Muscle layer of duodenum (tissue), 2 donors: ENCODE measurements around the gene VASH1.
"Not testable (repeated sequence)": the region's sequence is repeated elsewhere in the genome, so short reads cannot be mapped to it uniquely, and the experiment has no call there.

Source experiments
- H3K27ac ChIP-seq: one replicate; pipeline ENCODE4 v1.7.0; 2013; ENCODE audit warnings: mild to moderate bottlenecking, low read length
- H3K27me3 ChIP-seq: one replicate; pipeline ENCODE4 v1.7.0; 2013; ENCODE audit warnings: low read depth, mild to moderate bottlenecking, control low read depth, low read length
- H3K36me3 ChIP-seq, 2 donors: one replicate each; pipeline ENCODE4 v1.7.0; 2013; ENCODE audit warnings: low read length in 2 of 2, control low read depth in 1 of 2, mild to moderate bottlenecking in 1 of 2; ENCODE audit not compliant: insufficient read depth in 2 of 2, control insufficient read depth in 1 of 2
- H3K4me1 ChIP-seq, 2 donors: one replicate each; pipeline ENCODE4 v1.7.0; 2013; ENCODE audit warnings: low read length in 2 of 2, mild to moderate bottlenecking in 2 of 2, control low read depth in 1 of 2, moderate library complexity in 1 of 2; ENCODE audit not compliant: insufficient read depth in 2 of 2, control insufficient read depth in 1 of 2
- H3K4me3 ChIP-seq, 2 donors: one replicate each; pipeline ENCODE4 v1.7.0; 2013; ENCODE audit warnings: low read length in 2 of 2, low read depth in 1 of 2, mild to moderate bottlenecking in 1 of 2
- H3K9me3 ChIP-seq, 2 donors: one replicate each; pipeline ENCODE4 v1.7.0; 2013; ENCODE audit warnings: low read length in 2 of 2, control low read depth in 1 of 2, mild to moderate bottlenecking in 1 of 2; ENCODE audit not compliant: control insufficient read depth in 1 of 2
- donor health status: healthy.

The VASH1 gene

DNA sequence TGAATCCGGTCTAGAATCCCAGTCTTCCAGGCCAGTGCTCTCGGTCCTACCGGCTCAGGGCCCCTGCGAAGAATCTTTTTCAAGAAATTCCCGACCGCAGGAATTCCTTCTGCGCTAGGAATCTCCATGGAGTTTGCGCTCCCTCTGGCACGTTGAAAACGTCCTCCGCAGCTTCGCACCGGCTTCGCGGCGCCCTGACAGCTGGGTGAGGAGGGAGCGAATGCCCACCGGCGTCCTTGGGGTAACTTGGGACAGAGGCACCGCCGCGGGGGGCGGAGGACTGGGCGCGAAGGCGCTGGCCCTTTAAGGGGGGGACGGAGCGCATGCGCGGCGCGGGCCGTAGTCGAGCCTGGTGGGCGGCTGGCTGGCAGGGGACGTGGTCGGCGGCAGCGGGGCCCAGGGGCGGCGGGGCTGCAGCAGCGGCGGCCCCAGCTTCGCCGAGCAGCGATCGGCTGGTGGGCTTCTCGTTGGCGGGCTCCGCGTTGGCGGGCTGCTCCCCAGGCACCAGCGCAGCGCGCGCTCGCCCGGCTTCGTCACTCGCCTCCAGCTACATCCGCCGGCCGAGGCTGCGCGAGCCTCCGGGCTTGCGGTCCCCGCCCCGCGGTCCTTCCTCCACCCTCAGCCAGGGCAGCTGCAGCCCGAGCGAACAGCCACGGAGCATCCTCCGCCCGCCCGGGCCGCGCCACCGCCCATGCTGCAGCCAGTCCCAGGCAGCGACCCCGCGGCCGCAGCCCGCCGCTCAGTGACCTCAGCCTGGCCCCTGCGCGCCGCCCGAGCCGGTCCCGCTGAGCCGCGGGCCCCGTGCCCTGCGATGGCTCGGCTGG is at the start of gene VASH1:
TSS of gene VASH1 (plus strand) at position 333 of the 824 bp plus-strand sequence. CDS start 1,354 bp downstream, outside the sequence.
- no peak within 1 kb of the TSS for H3K27ac ChIP-seq
- peak within 1 kb of the TSS; percentile 74 to 88 for H3K4me3 ChIP-seq

DNA sequence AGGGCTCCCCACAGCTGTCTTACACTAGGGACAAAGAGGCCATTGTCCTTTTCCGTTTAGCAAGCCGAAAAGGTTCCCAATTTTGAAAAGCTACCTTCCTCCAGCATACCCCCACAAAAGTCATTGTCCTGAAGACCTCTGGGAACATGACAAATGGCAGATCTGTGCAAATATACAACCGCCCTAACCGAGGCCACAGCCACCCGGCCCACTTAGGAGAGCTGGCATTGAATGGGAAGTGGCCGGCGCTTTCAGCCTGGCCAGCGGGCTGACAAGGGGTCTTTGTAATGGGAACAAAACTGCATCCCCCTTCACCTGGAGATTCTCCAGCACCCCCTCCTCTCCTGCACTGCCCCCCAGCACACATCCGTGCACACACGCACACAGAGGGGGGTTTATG is 48.1 kb upstream of the VASH1 start:
- Histone ChIP-seq H3K36me3 (no peaks in the 10 kb centered on the region), H3K27ac (no peak overlapping the region), H3K4me3 (no peak overlapping the region), H3K9me3 (no peaks in the 10 kb centered on the region), H3K4me1 (peaks cover 0 to 6% of the 10 kb centered on the region in 2 donors), H3K27me3 (no peaks in the 10 kb centered on the region)

More for the DNA sequence above, at the start of gene VASH1:
- Histone ChIP-seq H3K27me3 (peaks cover 3% of the 10 kb centered on the region), H3K4me1 (peaks cover 0 to 22% of the 10 kb centered on the region in 2 donors), H3K9me3 (no peaks in the 10 kb centered on the region), H3K36me3 (no peaks in the 10 kb centered on the region)

GRCh38 chr14:76714470-76714869 is 46.8 kb upstream of the VASH1 start:
- Histone ChIP-seq H3K4me3 (no peak overlapping the region), H3K36me3 (no peaks in the 10 kb centered on the region), H3K4me1 (peaks cover 2 to 8% of the 10 kb centered on the region in 2 donors), H3K9me3 (no peaks in the 10 kb centered on the region), H3K27me3 (no peaks in the 10 kb centered on the region), H3K27ac (no peak overlapping the region)

GRCh38 chr14:76715101-76715500 is 46.2 kb upstream of the VASH1 start:
- no peaks in the 10 kb centered on the region for H3K36me3 ChIP-seq
- no peaks in the 10 kb centered on the region for H3K27me3 ChIP-seq
- peaks cover 8 to 14% of the 10 kb centered on the region in 2 donors for H3K4me1 ChIP-seq
- H3K4me3 ChIP-seq, result no peak overlapping the region
- H3K27ac ChIP-seq, result no peak overlapping the region
- H3K9me3 ChIP-seq, result no peaks in the 10 kb centered on the region

DNA sequence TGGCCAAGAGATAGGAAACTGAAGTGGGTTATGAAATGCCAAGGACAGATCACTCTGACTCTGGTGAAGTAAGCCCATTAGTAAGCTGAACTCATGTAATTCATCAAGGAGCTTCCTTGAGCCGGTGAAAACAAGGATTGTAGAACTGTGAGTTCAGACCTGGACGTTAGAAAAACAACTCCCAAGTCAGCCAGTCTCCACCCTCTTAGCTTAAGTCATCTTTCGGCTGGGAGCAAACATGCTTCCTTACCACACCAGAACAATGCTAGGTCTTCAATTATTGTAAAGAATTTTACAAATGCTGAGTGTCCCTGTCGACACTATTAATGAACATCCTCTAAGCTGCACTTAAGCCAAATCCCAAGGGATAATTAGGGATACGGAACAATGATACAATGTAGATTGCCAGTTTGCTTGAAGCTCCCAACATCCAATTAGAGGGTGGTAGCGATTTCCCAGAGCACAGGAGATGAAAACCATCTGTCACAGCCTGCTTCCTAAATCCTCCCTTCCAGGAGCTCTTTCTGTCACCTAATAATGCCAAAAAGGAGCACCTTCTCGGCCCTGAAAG is 45.7 kb upstream of the VASH1 start:
- Histone ChIP-seq H3K27ac (no peak overlapping the region), H3K27me3 (no peaks in the 10 kb centered on the region), H3K4me1 (peaks cover 8 to 17% of the 10 kb centered on the region in 2 donors), H3K36me3 (no peaks in the 10 kb centered on the region), H3K9me3 (no peaks in the 10 kb centered on the region), H3K4me3 (no peak overlapping the region)

DNA sequence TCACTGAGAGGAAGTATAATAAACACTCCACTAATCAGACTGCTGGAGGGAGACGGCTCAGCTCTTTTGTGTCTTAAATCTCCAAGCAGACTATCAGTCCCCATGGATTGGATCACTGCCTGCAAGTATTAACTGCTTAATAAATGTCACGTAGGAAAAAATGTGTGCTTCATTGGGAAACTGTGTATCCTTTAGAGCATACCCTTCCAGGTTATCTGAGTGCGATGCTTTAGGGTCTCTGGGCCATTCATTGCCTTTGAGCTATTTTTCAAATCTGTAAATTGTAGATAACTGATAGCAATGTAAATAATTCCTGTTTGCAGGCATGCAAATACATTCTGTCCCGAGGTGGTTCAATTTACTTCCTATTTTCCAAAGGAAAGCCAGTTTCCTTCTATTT is 45.0 kb upstream of the VASH1 start:
- Histone ChIP-seq H3K27ac (no peak overlapping the region), H3K36me3 (no peaks in the 10 kb centered on the region), H3K4me3 (no peak overlapping the region), H3K27me3 (no peaks in the 10 kb centered on the region), H3K9me3 (no peaks in the 10 kb centered on the region), H3K4me1 (peaks cover 8 to 17% of the 10 kb centered on the region in 2 donors)

DNA sequence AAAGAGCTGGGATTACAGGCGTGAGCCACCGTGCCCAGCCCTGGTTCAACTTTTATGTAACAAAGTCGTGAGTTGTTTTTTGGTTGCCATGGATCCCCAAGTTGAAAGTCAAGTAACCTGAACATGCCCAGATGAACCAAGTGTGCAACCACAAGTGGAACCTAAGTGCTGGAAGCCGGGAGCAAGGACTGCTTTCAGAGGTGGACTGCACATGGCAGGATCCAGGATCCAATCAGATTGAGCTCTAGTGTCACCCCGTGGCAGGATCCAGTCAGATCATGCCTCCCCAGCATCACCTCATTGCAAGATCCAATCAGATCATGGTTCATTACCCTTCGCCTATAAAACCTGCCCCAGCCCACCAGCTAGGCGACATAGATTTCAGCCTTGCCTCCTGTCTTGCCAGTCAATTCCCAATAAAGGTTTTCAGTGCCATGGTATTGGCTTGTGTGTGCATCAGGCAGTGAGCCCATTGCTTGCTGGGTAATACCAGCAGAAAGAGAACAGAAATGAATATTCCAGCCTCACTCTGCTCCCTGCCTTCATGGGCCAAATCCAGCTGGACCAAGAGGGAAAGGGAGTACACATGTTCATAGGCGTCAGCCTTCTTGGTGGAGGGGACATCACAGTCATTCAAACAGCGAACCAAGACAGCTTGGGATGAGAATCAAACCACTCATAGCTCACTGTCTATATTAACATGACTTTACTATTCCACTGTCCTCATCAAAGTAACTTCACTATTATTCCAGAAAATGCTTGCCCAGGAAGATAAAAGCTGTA is 43.6 kb upstream of the VASH1 start:
- Histone ChIP-seq H3K4me3 (no peak overlapping the region), H3K27ac (no peak overlapping the region), H3K4me1 (peaks cover 8 to 17% of the 10 kb centered on the region in 2 donors), H3K27me3 (no peaks in the 10 kb centered on the region), H3K36me3 (no peaks in the 10 kb centered on the region), H3K9me3 (no peaks in the 10 kb centered on the region)

DNA sequence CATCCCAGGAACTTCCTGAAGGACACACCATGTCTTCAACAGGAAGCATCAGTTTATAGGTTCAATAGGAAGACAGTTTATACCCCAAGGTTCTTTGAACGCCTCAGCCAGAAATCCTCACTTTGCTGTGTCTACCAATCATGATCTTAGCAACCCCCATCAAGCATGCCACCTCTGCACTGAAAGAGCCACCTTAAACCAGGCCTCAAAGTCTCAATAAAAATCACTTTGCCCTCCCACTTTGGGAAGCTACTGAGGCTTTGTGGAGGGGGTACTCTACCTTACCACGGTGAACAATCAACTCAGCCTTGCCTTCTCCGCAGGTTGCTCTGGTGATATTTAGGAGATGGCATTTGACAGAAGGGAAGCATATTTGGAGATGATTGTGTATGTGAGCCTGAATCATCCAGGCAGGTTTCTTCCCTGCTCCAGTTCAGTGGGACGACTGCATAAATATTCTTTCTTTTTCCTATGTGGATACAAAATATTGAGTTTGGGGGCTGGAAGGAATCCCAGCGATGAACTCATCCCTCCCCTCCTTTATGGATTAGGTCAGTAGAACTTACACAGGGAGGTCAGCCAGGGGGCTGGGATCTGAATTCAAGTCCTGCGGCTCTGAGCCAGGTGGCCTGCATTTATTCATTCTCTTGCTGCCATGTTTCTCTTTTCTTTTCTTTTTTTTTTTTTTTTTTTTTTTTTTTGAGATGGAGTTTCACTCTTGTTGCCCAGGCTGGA is 42.8 kb upstream of the VASH1 start:
- H3K27ac ChIP-seq, result no peak overlapping the region
- peaks cover 8 to 17% of the 10 kb centered on the region in 2 donors for H3K4me1 ChIP-seq
- H3K9me3 ChIP-seq, result no peaks in the 10 kb centered on the region
- no peak overlapping the region for H3K4me3 ChIP-seq
- H3K36me3 ChIP-seq, result no peaks in the 10 kb centered on the region
- H3K27me3 ChIP-seq, result no peaks in the 10 kb centered on the region

- no peak overlapping the region for H3K4me3 ChIP-seq
- no peaks in the 10 kb centered on the region for H3K36me3 ChIP-seq
- no peak overlapping the region for H3K27ac ChIP-seq
- no peaks in the 10 kb centered on the region for H3K9me3 ChIP-seq
- H3K27me3 ChIP-seq, result no peaks in the 10 kb centered on the region
- H3K4me1 ChIP-seq, result peaks cover 8 to 17% of the 10 kb centered on the region in 2 donors
These were observed 41.6 kb upstream of the VASH1 start for GRCh38 chr14:76719666-76720065.

- H3K27me3 ChIP-seq, result no peaks in the 10 kb centered on the region
- H3K27ac ChIP-seq, result peak overlapping the region; percentile 8
- no peaks in the 10 kb centered on the region for H3K9me3 ChIP-seq
- H3K36me3 ChIP-seq, result no peaks in the 10 kb centered on the region
- peaks cover 8 to 16% of the 10 kb centered on the region in 2 donors for H3K4me1 ChIP-seq
- no peak overlapping the region for H3K4me3 ChIP-seq
These were observed 40.9 kb upstream of the VASH1 start for GRCh38 chr14:76720382-76720813.

DNA sequence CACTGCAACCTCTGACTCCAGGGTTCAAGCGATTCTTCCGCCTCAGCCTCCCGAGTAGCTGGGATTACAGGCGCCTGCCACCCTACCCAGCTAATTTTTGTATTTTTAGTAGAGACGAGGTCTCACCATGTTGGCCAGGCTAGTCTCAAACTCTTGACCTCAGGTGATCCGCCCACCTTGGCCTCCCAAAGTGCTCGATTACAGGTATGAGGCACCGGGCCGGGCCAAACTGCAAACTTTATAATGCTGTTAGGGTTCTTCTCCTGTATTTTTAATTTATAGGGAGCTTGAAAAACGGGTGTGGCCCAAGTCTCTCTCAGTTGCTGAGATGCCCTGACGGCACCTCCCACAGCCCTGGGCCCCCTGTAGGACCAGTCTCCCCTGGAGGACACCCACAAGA is 39.8 kb upstream of the VASH1 start:
- not testable (repeated sequence) for H3K27ac ChIP-seq, H3K27me3 ChIP-seq, H3K36me3 ChIP-seq, H3K4me3 ChIP-seq, H3K9me3 ChIP-seq
- H3K4me1 ChIP-seq, result peaks cover 8 to 12% of the 10 kb centered on the region in 2 donors
